ENCODE results near the gene HSPB3. TPM values are rescaled to one million over a fixed set of nuclear protein-coding genes. Genes with fewer than 3 reads are reported as not detected.
"Not testable (repeated sequence)": the region's sequence is repeated elsewhere in the genome, so short reads cannot be mapped to it uniquely, and the experiment has no call there.

The HSPB3 gene
- total RNA-seq, 1 donor from 2014 or later, result not detected

GRCh38 chr5:54477941-54478478 is 22.5 kb downstream of the HSPB3 start:
- Mint-ChIP-seq H3K36me3 (ENCODE audit: unreplicated experiment) (no peaks in the 10 kb centered on the region), H3K27ac (ENCODE audit: unreplicated experiment) (no peak overlapping the region), H3K27me3 (ENCODE audit: unreplicated experiment) (no peaks in the 10 kb centered on the region), H3K4me3 (ENCODE audit: unreplicated experiment) (no peak overlapping the region), H3K4me1 (ENCODE audit: low read depth, unreplicated experiment) (no peaks in the 10 kb centered on the region), H3K9me3 (ENCODE audit: unreplicated experiment) (peaks cover 2% of the 10 kb centered on the region)
- no peak for DNase-seq
- TF ChIP-seq CTCF (IDR thresholded peaks at IDR 0.05; ENCODE audit: partially characterized antibody, unreplicated experiment), result no peak

GRCh38 chr5:54480296-54480695 is 24.8 kb downstream of the HSPB3 start:
- Mint-ChIP-seq H3K36me3 (ENCODE audit: unreplicated experiment) (peaks cover 2% of the 10 kb centered on the region), H3K9me3 (ENCODE audit: unreplicated experiment) (peaks cover 2% of the 10 kb centered on the region), H3K27ac (ENCODE audit: unreplicated experiment) (no peak overlapping the region), H3K27me3 (ENCODE audit: unreplicated experiment) (no peaks in the 10 kb centered on the region), H3K4me1 (ENCODE audit: low read depth, unreplicated experiment) (no peaks in the 10 kb centered on the region), H3K4me3 (ENCODE audit: unreplicated experiment) (no peak overlapping the region)
- no peak for DNase-seq
- TF ChIP-seq CTCF (IDR thresholded peaks at IDR 0.05; ENCODE audit: partially characterized antibody, unreplicated experiment), result no peak

GRCh38 chr5:54484219-54484894 is 28.9 kb downstream of the HSPB3 start:
- no peaks in the 10 kb centered on the region for H3K4me1 Mint-ChIP-seq (ENCODE audit: low read depth, unreplicated experiment)
- H3K9me3 Mint-ChIP-seq (ENCODE audit: unreplicated experiment), result no peaks in the 10 kb centered on the region
- no peak for DNase-seq
- no peaks in the 10 kb centered on the region for H3K27me3 Mint-ChIP-seq (ENCODE audit: unreplicated experiment)
- no peak for TF ChIP-seq CTCF (IDR thresholded peaks at IDR 0.05; ENCODE audit: partially characterized antibody, unreplicated experiment)
- H3K4me3 Mint-ChIP-seq (ENCODE audit: unreplicated experiment), result no peak overlapping the region
- H3K36me3 Mint-ChIP-seq (ENCODE audit: unreplicated experiment), result peaks cover 7% of the 10 kb centered on the region
- no peak overlapping the region for H3K27ac Mint-ChIP-seq (ENCODE audit: unreplicated experiment)

- H3K27me3 Mint-ChIP-seq (ENCODE audit: unreplicated experiment); H3K4me1 Mint-ChIP-seq (ENCODE audit: low read depth, unreplicated experiment); H3K9me3 Mint-ChIP-seq (ENCODE audit: unreplicated experiment); DNase-seq; H3K4me3 Mint-ChIP-seq (ENCODE audit: unreplicated experiment); H3K36me3 Mint-ChIP-seq (ENCODE audit: unreplicated experiment); H3K27ac Mint-ChIP-seq (ENCODE audit: unreplicated experiment): not testable (repeated sequence)
Observed at GRCh38 chr5:54485659-54486058, 30.2 kb downstream of the HSPB3 start.

GRCh38 chr5:54489648-54489979 is 34.1 kb downstream of the HSPB3 start:
- not testable (repeated sequence) for H3K36me3 Mint-ChIP-seq (ENCODE audit: unreplicated experiment); H3K4me3 Mint-ChIP-seq (ENCODE audit: unreplicated experiment); H3K9me3 Mint-ChIP-seq (ENCODE audit: unreplicated experiment); DNase-seq; H3K4me1 Mint-ChIP-seq (ENCODE audit: low read depth, unreplicated experiment); H3K27ac Mint-ChIP-seq (ENCODE audit: unreplicated experiment); H3K27me3 Mint-ChIP-seq (ENCODE audit: unreplicated experiment)

GRCh38 chr5:54491326-54491725 is 35.8 kb downstream of the HSPB3 start:
- H3K9me3 Mint-ChIP-seq (ENCODE audit: unreplicated experiment), result no peaks in the 10 kb centered on the region
- no peak for DNase-seq
- H3K27ac Mint-ChIP-seq (ENCODE audit: unreplicated experiment), result no peak overlapping the region
- H3K36me3 Mint-ChIP-seq (ENCODE audit: unreplicated experiment), result no peaks in the 10 kb centered on the region
- H3K4me3 Mint-ChIP-seq (ENCODE audit: unreplicated experiment), result no peak overlapping the region
- no peaks in the 10 kb centered on the region for H3K4me1 Mint-ChIP-seq (ENCODE audit: low read depth, unreplicated experiment)
- TF ChIP-seq CTCF (IDR thresholded peaks at IDR 0.05; ENCODE audit: partially characterized antibody, unreplicated experiment), result no peak
- H3K27me3 Mint-ChIP-seq (ENCODE audit: unreplicated experiment), result no peaks in the 10 kb centered on the region

Data from glutamatergic neuron (in vitro differentiated cells).